Measurements from ENCODE around the gene EPC1.

EPC1 gene

DNA sequence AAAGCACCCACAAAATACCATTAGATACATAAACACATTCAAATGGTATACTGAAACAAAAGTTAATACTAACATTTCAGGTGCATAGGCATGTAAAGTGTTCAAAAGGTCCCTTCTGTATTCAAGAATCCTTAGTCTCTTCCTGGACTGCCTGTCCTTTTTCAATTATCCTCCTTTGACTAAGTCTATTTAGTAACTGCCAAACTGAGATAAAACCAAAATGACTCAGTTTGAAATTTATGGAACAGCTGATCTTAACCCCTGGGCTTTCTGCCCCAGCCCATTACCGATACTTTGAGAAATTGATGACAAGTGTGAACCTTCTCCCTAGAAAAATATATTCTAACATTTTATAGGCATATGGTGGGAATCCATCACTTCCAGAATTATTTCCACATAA, 5.4 kb downstream of the EPC1 start:
- Mint-ChIP-seq H3K9me3 (no peaks in the 10 kb centered on the region), H3K4me1 (peaks cover 71% of the 10 kb centered on the region), H3K4me3 (peak overlapping the region; percentile 25), H3K36me3 (ENCODE audit: insufficient read depth) (peaks cover 36% of the 10 kb centered on the region), H3K27me3 (no peaks in the 10 kb centered on the region), H3K27ac (ENCODE audit: low read depth) (peak overlapping the region; percentile 46)
- ATAC-seq (replicated peaks; ENCODE audit: extremely low read depth, poor library complexity, severe bottlenecking) (no peak), DNase-seq (ENCODE audit: low spot score in 2 of 2) (no peak)

DNA sequence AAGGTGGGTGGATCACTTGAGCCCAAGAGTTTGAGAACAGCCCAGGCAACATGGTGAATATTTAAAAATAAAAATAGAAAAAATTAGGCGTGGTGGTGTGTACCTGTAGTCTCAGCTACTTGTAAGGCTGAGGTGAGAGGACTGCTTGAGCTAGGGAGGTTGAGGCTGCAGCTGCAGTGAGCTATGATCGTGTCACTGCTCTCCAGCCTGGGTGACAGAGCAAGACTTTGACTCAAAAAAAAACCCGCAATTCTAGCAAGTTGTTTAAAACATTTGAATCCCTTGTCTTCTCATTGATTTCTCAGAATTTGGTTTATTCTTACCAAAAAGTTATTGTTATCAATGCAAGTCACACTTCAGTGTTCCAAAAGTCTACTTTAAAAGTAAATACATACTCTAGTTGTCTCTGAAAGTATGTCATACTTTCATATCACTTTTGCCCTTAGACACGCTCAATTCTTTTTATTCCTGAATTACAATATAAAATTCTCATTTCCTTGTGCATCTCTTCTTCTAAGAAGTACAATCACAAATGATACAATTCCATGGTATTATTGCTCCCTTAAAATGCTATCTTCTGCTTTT, 6.3 kb downstream of the EPC1 start:
- Mint-ChIP-seq H3K27me3 (no peaks in the 10 kb centered on the region), H3K27ac (ENCODE audit: low read depth) (no peak overlapping the region), H3K4me3 (peak overlapping the region; percentile 25), H3K4me1 (peaks cover 74% of the 10 kb centered on the region), H3K9me3 (no peaks in the 10 kb centered on the region), H3K36me3 (ENCODE audit: insufficient read depth) (peaks cover 27% of the 10 kb centered on the region)
- DNase-seq (ENCODE audit: low spot score in 2 of 2) = no peak
- ATAC-seq (replicated peaks; ENCODE audit: extremely low read depth, poor library complexity, severe bottlenecking) = no peak

DNA sequence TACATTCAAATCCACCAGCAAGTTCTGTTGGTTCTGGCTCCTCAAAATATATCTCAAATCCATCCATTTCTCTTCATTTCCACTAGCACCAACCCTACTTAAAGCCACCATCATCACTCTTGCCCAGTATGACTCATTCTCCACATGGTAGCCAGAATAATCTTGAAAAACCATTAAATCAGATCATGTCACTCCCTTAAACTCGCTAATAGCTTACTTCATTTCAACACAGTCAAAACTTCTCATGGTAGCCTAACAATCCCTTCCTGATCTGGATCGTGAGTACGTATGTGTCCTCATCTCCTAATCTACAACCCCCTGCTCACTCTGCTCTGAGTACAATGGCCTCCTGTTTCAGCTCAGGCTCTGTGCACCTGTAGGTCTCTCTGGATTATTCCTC, 8.7 kb downstream of the EPC1 start:
- no peak for ATAC-seq (replicated peaks; ENCODE audit: extremely low read depth, poor library complexity, severe bottlenecking)
- Mint-ChIP-seq H3K27me3 (no peaks in the 10 kb centered on the region), H3K36me3 (ENCODE audit: insufficient read depth) (peaks cover 9% of the 10 kb centered on the region), H3K4me3 (peak overlapping the region; percentile 42), H3K27ac (ENCODE audit: low read depth) (peak overlapping the region; percentile 13), H3K9me3 (no peaks in the 10 kb centered on the region), H3K4me1 (peaks cover 82% of the 10 kb centered on the region)
- DNase-seq (ENCODE audit: low spot score in 2 of 2) = no peak

DNA sequence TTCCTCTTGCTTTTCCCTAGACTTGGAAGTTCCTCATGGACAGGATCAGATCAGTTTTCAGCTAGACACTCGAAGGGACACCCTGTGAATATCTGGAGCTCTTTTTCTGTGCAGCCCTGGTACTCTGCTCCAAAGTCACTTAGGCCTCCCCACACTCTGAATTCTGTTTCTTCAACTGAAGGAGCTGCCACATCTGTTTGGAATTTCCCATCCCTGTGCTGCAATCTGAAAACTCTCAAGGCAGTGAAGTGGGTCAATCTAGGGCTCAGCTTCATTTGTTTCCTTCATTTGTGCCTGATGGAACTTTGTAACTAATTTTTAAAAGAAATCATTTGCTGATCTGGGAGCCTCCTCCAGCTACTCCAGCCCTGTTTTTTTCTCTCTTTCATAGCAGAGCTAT, 9.6 kb downstream of the EPC1 start:
- peaks cover 85% of the 10 kb centered on the region for H3K4me1 Mint-ChIP-seq
- H3K27me3 Mint-ChIP-seq = no peaks in the 10 kb centered on the region
- H3K36me3 Mint-ChIP-seq (ENCODE audit: insufficient read depth) = peaks cover 13% of the 10 kb centered on the region
- DNase-seq (ENCODE audit: low spot score in 2 of 2) (no peak), ATAC-seq (replicated peaks; ENCODE audit: extremely low read depth, poor library complexity, severe bottlenecking) (no peak)
- H3K27ac Mint-ChIP-seq (ENCODE audit: low read depth) = peak overlapping the region; percentile 13
- H3K9me3 Mint-ChIP-seq = no peaks in the 10 kb centered on the region
- peak overlapping the region; percentile 42 for H3K4me3 Mint-ChIP-seq

DNA sequence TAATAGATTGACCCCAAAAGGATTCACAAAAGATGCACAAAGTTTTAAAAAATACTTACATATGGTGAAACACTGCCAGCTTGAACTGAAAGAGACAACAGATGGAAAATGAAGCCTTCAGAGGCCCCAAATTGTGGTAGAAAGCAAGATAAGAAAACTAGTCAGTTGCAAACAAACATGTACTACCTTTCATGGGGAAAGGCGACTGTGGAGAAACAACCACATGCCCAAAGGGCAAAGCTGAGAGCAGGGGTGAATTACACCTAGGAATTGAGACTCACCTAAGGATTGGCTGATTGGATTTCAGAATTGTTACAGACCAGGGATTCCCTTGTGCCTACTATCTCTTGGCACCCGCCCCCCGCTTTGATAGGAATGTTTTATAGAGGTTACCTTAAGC, 13.1 kb downstream of the EPC1 start:
- Mint-ChIP-seq H3K27ac (ENCODE audit: low read depth) (peak overlapping the region; percentile 12), H3K4me1 (peaks cover 86% of the 10 kb centered on the region), H3K27me3 (no peaks in the 10 kb centered on the region), H3K36me3 (ENCODE audit: insufficient read depth) (peaks cover 19% of the 10 kb centered on the region), H3K4me3 (no peak overlapping the region), H3K9me3 (no peaks in the 10 kb centered on the region)
- DNase-seq (ENCODE audit: low spot score in 2 of 2) (no peak), ATAC-seq (replicated peaks; ENCODE audit: extremely low read depth, poor library complexity, severe bottlenecking) (no peak)

DNA sequence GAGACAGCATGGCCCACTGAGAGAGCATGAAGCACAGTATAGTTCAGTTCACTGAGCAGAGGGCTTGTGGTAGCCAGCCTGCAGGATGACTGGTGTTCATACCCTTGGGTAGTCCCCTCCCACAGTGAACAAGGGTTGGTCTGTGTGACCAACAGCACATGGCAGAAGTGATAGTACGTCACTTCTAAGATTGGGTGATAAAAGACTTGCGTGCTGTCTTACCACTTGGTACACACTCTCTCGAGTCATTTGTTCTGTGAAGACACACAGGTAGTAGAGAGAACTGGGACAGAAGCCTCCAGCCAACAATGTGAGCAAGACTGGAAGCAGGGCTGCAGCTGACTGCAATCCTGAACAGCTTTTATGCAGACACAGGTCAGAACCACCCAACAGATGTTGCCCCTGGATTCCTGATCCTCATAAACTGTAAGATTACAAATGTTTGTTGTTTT, 14.6 kb downstream of the EPC1 start:
- ATAC-seq (replicated peaks; ENCODE audit: extremely low read depth, poor library complexity, severe bottlenecking) = peak; percentile 95

DNA sequence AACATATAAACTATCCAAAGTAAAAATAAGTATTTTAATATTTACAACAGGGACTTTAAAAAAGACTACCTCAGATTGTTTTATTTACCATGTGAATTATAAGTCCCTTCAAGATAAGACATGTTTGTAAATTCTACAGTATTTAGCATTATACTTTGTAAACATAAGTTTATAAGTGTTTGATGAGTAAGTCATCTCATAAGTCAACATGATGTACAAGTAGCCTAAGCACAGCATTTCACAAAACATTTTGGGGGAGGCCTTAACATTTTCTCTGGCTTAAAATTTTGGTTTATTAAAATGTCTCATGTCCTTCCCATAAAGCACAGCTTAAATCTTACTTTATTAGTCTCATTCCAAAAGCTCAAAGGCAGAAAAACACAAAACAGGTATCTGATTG, 15.4 kb downstream of the EPC1 start:
- no peaks in the 10 kb centered on the region for H3K27me3 Mint-ChIP-seq
- DNase-seq (ENCODE audit: low spot score in 2 of 2) (no peak), ATAC-seq (replicated peaks; ENCODE audit: extremely low read depth, poor library complexity, severe bottlenecking) (no peak)
- H3K4me1 Mint-ChIP-seq = peaks cover 88% of the 10 kb centered on the region
- peak overlapping the region; percentile 84 for H3K27ac Mint-ChIP-seq (ENCODE audit: low read depth)
- H3K9me3 Mint-ChIP-seq = no peaks in the 10 kb centered on the region
- peaks cover 29% of the 10 kb centered on the region for H3K36me3 Mint-ChIP-seq (ENCODE audit: insufficient read depth)
- no peak overlapping the region for H3K4me3 Mint-ChIP-seq

More for the DNA sequence above, 14.6 kb downstream of the EPC1 start:
- Mint-ChIP-seq H3K36me3 (ENCODE audit: insufficient read depth) (peaks cover 25% of the 10 kb centered on the region), H3K27me3 (no peaks in the 10 kb centered on the region), H3K27ac (ENCODE audit: low read depth) (peak overlapping the region; percentile 84), H3K4me3 (peak overlapping the region; percentile 55), H3K9me3 (no peaks in the 10 kb centered on the region), H3K4me1 (peaks cover 85% of the 10 kb centered on the region)
- DNase-seq (ENCODE audit: low spot score in 2 of 2) = peak; percentile 32 to 69

DNA sequence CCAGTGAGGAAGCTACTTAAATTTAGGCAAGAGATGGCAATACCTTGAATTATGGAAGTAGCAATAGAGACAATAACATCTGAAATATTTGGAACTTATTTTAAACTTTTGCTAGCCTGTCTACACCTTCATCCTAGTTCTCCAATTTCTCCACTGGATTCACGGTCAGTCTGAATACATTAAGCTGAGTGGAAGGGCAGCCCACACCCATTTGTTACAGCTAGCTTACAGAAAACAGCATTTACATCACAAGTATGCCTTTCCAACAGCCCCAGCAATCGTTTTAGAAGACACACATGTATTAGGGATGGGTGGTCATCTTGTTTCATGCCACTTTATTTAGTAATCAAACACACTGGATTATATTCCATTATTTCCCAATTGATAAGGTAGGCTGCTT, 16.7 kb downstream of the EPC1 start:
- Mint-ChIP-seq H3K27me3 (no peaks in the 10 kb centered on the region), H3K27ac (ENCODE audit: low read depth) (peak overlapping the region; percentile 38), H3K4me1 (peaks cover 85% of the 10 kb centered on the region), H3K36me3 (ENCODE audit: insufficient read depth) (peaks cover 38% of the 10 kb centered on the region), H3K4me3 (peak overlapping the region; percentile 10), H3K9me3 (no peaks in the 10 kb centered on the region)
- DNase-seq (ENCODE audit: low spot score in 2 of 2) = no peak
- ATAC-seq (replicated peaks; ENCODE audit: extremely low read depth, poor library complexity, severe bottlenecking) = no peak

DNA sequence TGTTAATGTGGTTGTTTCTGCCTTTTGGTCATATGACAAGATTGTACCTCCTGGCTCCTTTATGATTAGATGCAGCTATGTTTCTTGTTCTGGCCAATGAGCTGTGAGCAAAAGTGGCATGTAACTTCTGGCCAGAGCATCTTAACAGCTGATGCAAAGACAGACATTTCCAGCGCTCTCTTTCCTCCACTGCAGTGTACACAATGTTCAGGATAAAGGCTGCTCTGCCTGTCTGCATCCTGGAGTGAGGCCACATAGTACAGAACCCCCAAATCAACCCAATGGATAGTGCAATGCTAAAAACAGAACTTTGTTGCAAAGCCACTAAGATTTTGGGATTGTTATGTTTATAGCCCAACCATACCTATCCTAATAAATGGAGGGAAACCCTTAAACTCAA, 17.9 kb downstream of the EPC1 start:
- Mint-ChIP-seq H3K9me3 (no peaks in the 10 kb centered on the region), H3K36me3 (ENCODE audit: insufficient read depth) (peaks cover 42% of the 10 kb centered on the region), H3K4me1 (peaks cover 80% of the 10 kb centered on the region), H3K4me3 (peak overlapping the region; percentile 15), H3K27me3 (no peaks in the 10 kb centered on the region), H3K27ac (ENCODE audit: low read depth) (peak overlapping the region; percentile 38)
- ATAC-seq (replicated peaks; ENCODE audit: extremely low read depth, poor library complexity, severe bottlenecking) (no peak), DNase-seq (ENCODE audit: low spot score in 2 of 2) (no peak)

DNA sequence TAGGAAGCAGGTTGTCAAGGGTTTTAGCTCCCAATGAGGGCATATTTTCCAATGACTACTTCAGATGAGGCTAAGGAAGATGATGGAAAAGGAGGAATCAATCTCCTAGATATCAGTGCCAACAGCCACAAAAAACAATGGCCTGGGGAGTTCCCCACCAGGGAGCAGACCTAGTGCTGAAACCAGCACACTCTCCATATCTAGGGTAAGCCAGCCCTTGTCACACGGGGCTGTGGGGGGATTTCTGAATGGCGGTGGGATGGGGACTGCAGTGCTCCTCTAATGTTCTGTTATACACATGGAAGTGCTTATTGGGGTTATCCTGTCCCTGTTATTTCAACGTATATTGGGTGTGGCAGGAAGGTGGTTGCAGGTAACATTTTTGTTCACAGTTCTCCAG, 18.5 kb downstream of the EPC1 start:
- no peaks in the 10 kb centered on the region for H3K27me3 Mint-ChIP-seq
- no peaks in the 10 kb centered on the region for H3K9me3 Mint-ChIP-seq
- peaks cover 74% of the 10 kb centered on the region for H3K4me1 Mint-ChIP-seq
- H3K36me3 Mint-ChIP-seq (ENCODE audit: insufficient read depth) = peaks cover 43% of the 10 kb centered on the region
- H3K27ac Mint-ChIP-seq (ENCODE audit: low read depth) = peak overlapping the region; percentile 38
- peak overlapping the region; percentile 15 for H3K4me3 Mint-ChIP-seq
- ATAC-seq (replicated peaks; ENCODE audit: extremely low read depth, poor library complexity, severe bottlenecking) (no peak), DNase-seq (ENCODE audit: low spot score in 2 of 2) (no peak)

DNA sequence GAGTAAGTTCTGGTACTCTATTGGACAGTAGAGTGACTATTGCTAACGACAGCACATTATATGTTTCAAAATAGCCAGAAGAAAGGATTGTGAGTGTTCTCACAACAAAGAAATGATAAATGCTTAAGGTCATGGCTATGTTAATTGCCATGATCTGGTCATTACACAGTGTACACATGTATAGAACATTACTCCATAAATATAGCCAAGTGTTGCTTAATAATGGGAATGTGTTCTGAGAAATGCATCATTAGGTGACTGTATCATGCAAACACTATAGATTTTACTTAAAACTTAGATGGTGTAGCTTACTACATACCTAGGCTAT, 19.6 kb downstream of the EPC1 start:
- DNase-seq (ENCODE audit: low spot score in 2 of 2) (no peak), ATAC-seq (replicated peaks; ENCODE audit: extremely low read depth, poor library complexity, severe bottlenecking) (no peak)
- H3K36me3 Mint-ChIP-seq (ENCODE audit: insufficient read depth) = peaks cover 38% of the 10 kb centered on the region
- no peaks in the 10 kb centered on the region for H3K9me3 Mint-ChIP-seq
- H3K27me3 Mint-ChIP-seq = no peaks in the 10 kb centered on the region
- peaks cover 76% of the 10 kb centered on the region for H3K4me1 Mint-ChIP-seq
- peak overlapping the region; percentile 38 for H3K27ac Mint-ChIP-seq (ENCODE audit: low read depth)
- H3K4me3 Mint-ChIP-seq = peak overlapping the region; percentile 2

DNA sequence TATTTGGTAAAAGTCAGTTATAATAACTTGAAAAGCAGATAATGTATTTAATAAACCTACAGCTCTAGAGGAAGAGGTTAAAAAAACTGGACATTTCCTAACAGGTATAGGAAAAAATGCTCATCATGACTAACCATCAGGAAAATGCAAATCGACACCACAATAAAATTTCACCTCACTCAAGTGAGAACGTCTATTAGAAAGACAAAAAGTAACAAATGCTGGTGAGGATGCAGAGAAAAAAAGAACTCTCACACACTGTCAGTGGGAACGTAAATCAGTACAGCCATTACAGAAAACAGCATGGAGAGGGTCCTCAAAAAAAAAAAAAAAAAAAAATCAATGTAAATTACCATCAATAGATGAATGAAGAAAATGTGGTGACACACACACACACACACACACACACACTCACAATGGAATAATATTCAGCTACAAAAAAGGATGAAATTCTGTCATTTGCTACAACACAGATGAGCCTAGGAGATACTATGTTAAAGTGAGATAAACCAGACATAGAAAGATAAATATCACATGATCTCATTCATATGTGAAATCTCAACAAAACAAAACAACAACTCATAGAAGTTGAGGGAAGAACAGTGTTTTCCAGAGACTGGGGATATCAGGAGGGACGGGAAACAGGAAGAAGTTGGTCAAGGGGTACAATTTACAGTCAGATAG, 20.1 kb downstream of the EPC1 start:
- Mint-ChIP-seq H3K36me3 (ENCODE audit: insufficient read depth) (peaks cover 34% of the 10 kb centered on the region), H3K4me3 (peak overlapping the region; percentile 2), H3K9me3 (no peaks in the 10 kb centered on the region), H3K27ac (ENCODE audit: low read depth) (peak overlapping the region; percentile 0), H3K27me3 (no peaks in the 10 kb centered on the region), H3K4me1 (peaks cover 75% of the 10 kb centered on the region)
- ATAC-seq (replicated peaks; ENCODE audit: extremely low read depth, poor library complexity, severe bottlenecking) (no peak), DNase-seq (ENCODE audit: low spot score in 2 of 2) (no peak)

DNA sequence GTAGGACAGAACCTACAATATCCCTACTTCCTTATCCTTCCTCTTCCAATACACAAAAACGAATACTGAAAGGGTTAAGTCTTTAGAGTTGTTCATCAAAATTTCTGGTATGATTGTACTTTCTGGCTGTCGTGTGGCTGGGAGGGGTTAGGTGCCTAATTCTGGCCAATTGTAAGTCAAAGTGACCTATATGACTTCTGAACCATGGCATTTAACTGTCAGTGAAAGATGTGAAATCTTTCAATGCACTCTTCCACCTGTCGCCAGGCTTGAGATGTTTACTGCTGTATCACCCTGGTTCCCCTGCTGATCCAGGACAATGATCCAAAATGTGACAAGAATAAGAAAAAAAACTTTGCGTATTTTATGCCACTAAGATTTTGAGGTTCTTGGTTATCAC, 20.8 kb downstream of the EPC1 start:
- ATAC-seq (replicated peaks; ENCODE audit: extremely low read depth, poor library complexity, severe bottlenecking) = no peak
- Mint-ChIP-seq H3K27ac (ENCODE audit: low read depth) (peak overlapping the region; percentile 0), H3K4me3 (peak overlapping the region; percentile 2), H3K27me3 (no peaks in the 10 kb centered on the region), H3K36me3 (ENCODE audit: insufficient read depth) (peaks cover 38% of the 10 kb centered on the region), H3K9me3 (no peaks in the 10 kb centered on the region), H3K4me1 (peaks cover 81% of the 10 kb centered on the region)
- DNase-seq (ENCODE audit: low spot score in 2 of 2) = no peak
